Activated CD4-positive, CD25-positive, alpha-beta regulatory T cell treated with anti-CD3 and anti-CD28 coated beads, Interleukin-2, amount 50 U/mL, for 24 hours (primary cell): Measurements from ENCODE around the gene CDC14B.
"Not testable (repeated sequence)": the region's sequence is repeated elsewhere in the genome, so short reads cannot be mapped to it uniquely, and the experiment has no call there.

Experiments used
- ATAC-seq, 2 donors: fragments of 150-1000 bp; cut with Tn5 transposase; one replicate each; pipeline ENCODE4 v1.10.0; 2021; ENCODE audit warnings: mild to moderate bottlenecking in 1 of 2, moderate library complexity in 1 of 2

The CDC14B gene

GRCh38 chr9:96621618-96622017, 2.0 kb upstream of the CDC14B start:
- ATAC-seq, result no peak

GRCh38 chr9:96620832-96621269, 1.2 kb upstream of the CDC14B start:
- no peak for ATAC-seq

- ATAC-seq, result no peak
Observed at GRCh38 chr9:96620181-96620514, 505 bp upstream of the CDC14B start.

GRCh38 chr9:96619124-96619465, 548 bp downstream of the CDC14B start:
- peak in 1 of 2 donors; percentile 3 for ATAC-seq

GRCh38 chr9:96618209-96619123, 1.2 kb downstream of the CDC14B start:
- no peak for ATAC-seq

GRCh38 chr9:96617439-96618185, 2.0 kb downstream of the CDC14B start:
- ATAC-seq, result no peak

GRCh38 chr9:96616817-96617438, 2.7 kb downstream of the CDC14B start:
- no peak for ATAC-seq

- ATAC-seq, result no peak
Observed at GRCh38 chr9:96615411-96615810, 4.2 kb downstream of the CDC14B start.

GRCh38 chr9:96614664-96615063, 5.0 kb downstream of the CDC14B start:
- ATAC-seq, result not testable (repeated sequence)

- no peak for ATAC-seq
Observed at GRCh38 chr9:96612966-96613589, 6.6 kb downstream of the CDC14B start.

- ATAC-seq, result no peak
Observed at GRCh38 chr9:96612105-96612965, 7.3 kb downstream of the CDC14B start.

- no peak for ATAC-seq
Observed at GRCh38 chr9:96611302-96611701, 8.3 kb downstream of the CDC14B start.

- no peak for ATAC-seq
Observed at GRCh38 chr9:96609732-96610131, 9.9 kb downstream of the CDC14B start.

- no peak for ATAC-seq
Observed at GRCh38 chr9:96607971-96608370, 11.7 kb downstream of the CDC14B start.

- no peak for ATAC-seq
Observed at GRCh38 chr9:96605328-96605727, 14.3 kb downstream of the CDC14B start.

GRCh38 chr9:96604004-96604319, 15.7 kb downstream of the CDC14B start:
- ATAC-seq, result no peak

- no peak for ATAC-seq
Observed at GRCh38 chr9:96603305-96604003, 16.2 kb downstream of the CDC14B start.

- no peak for ATAC-seq
Observed at GRCh38 chr9:96599298-96599697, 20.3 kb downstream of the CDC14B start.

- no peak for ATAC-seq
Observed at GRCh38 chr9:96596601-96597111, 23.0 kb downstream of the CDC14B start.

GRCh38 chr9:96587338-96588315, 32.0 kb downstream of the CDC14B start:
- no peak for ATAC-seq
